Measurements from ENCODE around the gene MALRD1. TPM values are rescaled to one million over a fixed set of nuclear protein-coding genes. Genes with fewer than 3 reads are reported as not detected.

The MALRD1 gene
- total RNA-seq, 2 experiments from 2014 or later: 0.29 to 0.41 TPM

DNA sequence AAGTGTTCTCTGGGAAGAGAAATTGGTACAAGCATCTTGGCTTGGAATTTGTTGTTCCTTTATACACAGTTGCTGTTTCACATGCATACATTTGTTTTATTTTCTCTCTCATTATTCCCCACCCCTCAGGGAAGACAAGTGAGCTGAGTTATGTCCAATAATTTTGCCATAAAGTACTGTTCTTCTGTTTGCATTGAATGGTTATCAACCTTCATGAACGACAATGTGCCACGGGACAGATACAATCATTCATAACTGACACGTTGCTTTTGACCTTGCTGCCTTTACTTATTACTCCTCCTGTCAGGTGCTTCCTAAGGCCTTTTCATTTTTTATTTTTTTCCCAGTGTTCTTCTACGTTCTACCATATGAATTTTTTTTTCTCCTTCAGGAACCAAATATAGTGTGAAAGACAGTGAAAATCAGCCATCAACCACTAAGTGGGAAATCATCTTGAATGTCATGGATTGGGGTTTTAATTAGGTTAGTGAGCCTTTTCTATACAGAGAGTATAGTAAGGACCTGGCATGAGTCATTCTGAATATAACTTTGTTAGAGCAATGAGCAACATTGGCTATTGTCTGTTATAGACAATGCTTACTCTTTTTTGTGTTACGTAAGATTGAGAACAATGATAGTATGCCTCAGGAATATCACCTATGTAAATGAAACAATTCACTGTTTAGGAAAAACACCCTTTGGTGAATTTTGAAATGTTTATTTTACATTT, 383.2 kb downstream of the MALRD1 start:
- CTCF ChIA-PET: no interaction called here
- Mint-ChIP-seq H3K27me3 (no peaks in the 10 kb centered on the region), H3K4me1 (ENCODE audit: low read depth) (no peaks in the 10 kb centered on the region)

GRCh38 chr10:19449860-19450259, 401.3 kb downstream of the MALRD1 start:
- Mint-ChIP-seq H3K27me3 (no peaks in the 10 kb centered on the region), H3K36me3 (ENCODE audit: low read depth) (no peaks in the 10 kb centered on the region), H3K27ac (no peak overlapping the region), H3K9me3 (peaks cover 5% of the 10 kb centered on the region), H3K4me1 (ENCODE audit: low read depth) (no peaks in the 10 kb centered on the region), H3K4me3 (no peak overlapping the region)
- DNase-seq: no peak
- no peak for ATAC-seq
- intact Hi-C loops (cut with micrococcal nuclease): no loop called here
- TF ChIP-seq CTCF (IDR thresholded peaks at IDR 0.05): no peak
- ChIA-PET POLR2A (no interaction called here), CTCF (no interaction called here)

More for the DNA sequence above, 383.2 kb downstream of the MALRD1 start:
- Mint-ChIP-seq H3K9me3 (peaks cover 6% of the 10 kb centered on the region), H3K27ac (no peak overlapping the region), H3K36me3 (ENCODE audit: low read depth) (no peaks in the 10 kb centered on the region), H3K4me3 (no peak overlapping the region)
- POLR2A ChIA-PET: no interaction called here
- DNase-seq: no peak
- ATAC-seq: no peak
- no peak for TF ChIP-seq CTCF (IDR thresholded peaks at IDR 0.05)
- intact Hi-C loops (cut with micrococcal nuclease): no loop called here

- ChIA-PET POLR2A (no interaction called here), CTCF (no interaction called here)
- intact Hi-C loops (cut with micrococcal nuclease): no loop called here
- ATAC-seq: no peak
- H3K4me3 Mint-ChIP-seq: no peak overlapping the region
- H3K4me1 Mint-ChIP-seq (ENCODE audit: low read depth): no peaks in the 10 kb centered on the region
- no peak for TF ChIP-seq CTCF (IDR thresholded peaks at IDR 0.05)
- no peak overlapping the region for H3K27ac Mint-ChIP-seq
- H3K36me3 Mint-ChIP-seq (ENCODE audit: low read depth): no peaks in the 10 kb centered on the region
- H3K9me3 Mint-ChIP-seq: peaks cover 5% of the 10 kb centered on the region
- no peak for DNase-seq
- H3K27me3 Mint-ChIP-seq: no peaks in the 10 kb centered on the region
Measured at GRCh38 chr10:19451356-19451755, 402.8 kb downstream of the MALRD1 start.

DNA sequence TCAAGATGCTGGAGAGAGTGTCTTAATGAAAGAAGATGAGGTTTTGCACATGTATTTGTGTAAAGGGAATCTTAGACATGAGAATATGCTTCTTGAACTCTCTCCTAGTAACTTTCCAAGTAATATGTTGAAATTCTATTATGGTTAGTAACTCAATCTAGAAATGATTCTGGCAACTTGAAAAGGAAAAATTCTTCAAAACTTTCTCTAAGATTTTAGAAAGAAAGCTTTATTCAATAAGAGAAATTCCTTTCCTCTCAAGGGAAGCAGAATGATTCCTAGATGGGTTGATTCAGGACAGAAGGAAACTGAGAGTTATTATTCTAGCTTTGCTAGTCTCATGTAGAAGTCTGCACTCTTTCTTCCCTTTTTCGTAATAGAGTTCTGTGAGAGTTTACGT, 403.3 kb downstream of the MALRD1 start:
- H3K36me3 Mint-ChIP-seq (ENCODE audit: low read depth): no peaks in the 10 kb centered on the region
- peaks cover 5% of the 10 kb centered on the region for H3K9me3 Mint-ChIP-seq
- no peaks in the 10 kb centered on the region for H3K4me1 Mint-ChIP-seq (ENCODE audit: low read depth)
- ATAC-seq: no peak
- ChIA-PET POLR2A (no interaction called here), CTCF (no interaction called here)
- no peak for DNase-seq
- no peak for TF ChIP-seq CTCF (IDR thresholded peaks at IDR 0.05)
- H3K27me3 Mint-ChIP-seq: no peaks in the 10 kb centered on the region
- H3K27ac Mint-ChIP-seq: no peak overlapping the region
- no peak overlapping the region for H3K4me3 Mint-ChIP-seq
- intact Hi-C loops (cut with micrococcal nuclease): no loop called here

- Mint-ChIP-seq H3K9me3 (peaks cover 5% of the 10 kb centered on the region), H3K36me3 (ENCODE audit: low read depth) (no peaks in the 10 kb centered on the region), H3K27me3 (no peaks in the 10 kb centered on the region), H3K4me1 (ENCODE audit: low read depth) (no peaks in the 10 kb centered on the region), H3K4me3 (no peak overlapping the region), H3K27ac (no peak overlapping the region)
- ATAC-seq (no peak), DNase-seq (no peak)
- intact Hi-C loops (cut with micrococcal nuclease): no loop called here
- ChIA-PET POLR2A (no interaction called here), CTCF (no interaction called here)
- TF ChIP-seq CTCF (IDR thresholded peaks at IDR 0.05): no peak
Measured at GRCh38 chr10:19453967-19454366, 405.4 kb downstream of the MALRD1 start.
